Endothelial cell of umbilical vein (primary cell): ENCODE measurements around the gene AUH.

Experiments used
- CTCF ChIP-seq, 2 donors: IDR thresholded peaks; 1 replicate in 1 of 2; 2 replicates in 1 of 2; pipeline ENCODE4 v1.5.1; 2011; ENCODE audit warnings: low read length in 2 of 2, mild to moderate bottlenecking in 2 of 2, moderate library complexity in 2 of 2, control low read depth in 1 of 2, inconsistent platforms in 1 of 2, low read depth in 1 of 2; ENCODE audit not compliant: insufficient read depth in 1 of 2; ENCODE audit errors: extremely low read depth in 1 of 2
- EZH2 ChIP-seq: IDR thresholded peaks from 2 replicates; pipeline ENCODE4 v1.6.1; 2012; ENCODE audit warnings: borderline replicate concordance, low read depth, mild to moderate bottlenecking, moderate library complexity, low read length, inconsistent platforms; ENCODE audit not compliant: severe bottlenecking
- JUN ChIP-seq: IDR thresholded peaks from 2 replicates; pipeline ENCODE4 v1.6.1; 2011; ENCODE audit warnings: borderline replicate concordance, low read depth; ENCODE audit not compliant: insufficient read length, insufficient read depth
- MYC ChIP-seq: IDR thresholded peaks from one replicate; pipeline ENCODE4 v1.6.1; 2011; ENCODE audit warnings: mild to moderate bottlenecking, low read depth, low read length
- POLR2A ChIP-seq: IDR thresholded peaks from 2 replicates; pipeline ENCODE4 v1.6.1; 2012; ENCODE audit warnings: low read depth, mild to moderate bottlenecking, control low read depth, low read length
- POLR2AphosphoS5 ChIP-seq: IDR thresholded peaks from 2 replicates; pipeline ENCODE4 v1.6.1; 2012; ENCODE audit warnings: low read depth, mild to moderate bottlenecking, control low read depth, low read length, moderate library complexity; ENCODE audit not compliant: insufficient read depth
- TF ChIP-seq, protein P1 (sequence below): IDR thresholded peaks from 2 replicates; pipeline ENCODE4 v1.6.1; 2011; ENCODE audit not compliant: insufficient read depth, insufficient read length

DNA sequence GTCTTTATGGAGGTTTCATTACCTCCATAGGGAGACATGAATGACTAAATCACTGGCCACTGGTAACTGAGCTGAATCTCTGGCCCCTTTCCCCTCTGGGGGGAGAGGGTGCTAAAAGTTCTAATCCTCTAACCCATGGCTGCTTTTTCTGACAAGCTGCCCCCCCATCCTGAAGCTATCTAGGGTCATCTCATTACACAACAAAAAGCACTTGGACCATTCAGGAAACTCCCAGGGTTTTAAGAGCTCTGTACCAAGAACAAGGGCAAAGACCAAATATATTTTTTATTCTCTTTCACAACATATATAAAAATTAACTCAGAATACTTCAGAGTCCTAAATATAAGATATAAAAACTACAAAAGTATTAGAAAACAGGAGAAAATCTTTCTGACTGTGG, 14.3 kb downstream of the AUH start:
- TF ChIP-seq CTCF (IDR thresholded peaks at IDR 0.05; ENCODE audit: extremely low read depth in 1 of 2, insufficient read depth in 1 of 2, low read depth in 1 of 2, low read length in 2 of 2) (no peak), POLR2A (no peak), POLR2AphosphoS5 (no peak), EZH2 (no peak), JUN (no peak), MYC (no peak)
- TF ChIP-seq, protein P1, sequence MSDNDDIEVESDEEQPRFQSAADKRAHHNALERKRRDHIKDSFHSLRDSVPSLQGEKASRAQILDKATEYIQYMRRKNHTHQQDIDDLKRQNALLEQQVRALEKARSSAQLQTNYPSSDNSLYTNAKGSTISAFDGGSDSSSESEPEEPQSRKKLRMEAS = no peak
